GM19372 (cell line): Measurements from ENCODE around the gene SYNGR4.

Experiments used
- ATAC-seq: cut with Tn5 transposase; IDR thresholded peaks from one replicate; pipeline ENCODE4 v1.9.1; 2021; ENCODE audit warnings: mild to moderate bottlenecking, low read depth, moderate library complexity; ENCODE audit not compliant: unreplicated experiment

The SYNGR4 gene

DNA sequence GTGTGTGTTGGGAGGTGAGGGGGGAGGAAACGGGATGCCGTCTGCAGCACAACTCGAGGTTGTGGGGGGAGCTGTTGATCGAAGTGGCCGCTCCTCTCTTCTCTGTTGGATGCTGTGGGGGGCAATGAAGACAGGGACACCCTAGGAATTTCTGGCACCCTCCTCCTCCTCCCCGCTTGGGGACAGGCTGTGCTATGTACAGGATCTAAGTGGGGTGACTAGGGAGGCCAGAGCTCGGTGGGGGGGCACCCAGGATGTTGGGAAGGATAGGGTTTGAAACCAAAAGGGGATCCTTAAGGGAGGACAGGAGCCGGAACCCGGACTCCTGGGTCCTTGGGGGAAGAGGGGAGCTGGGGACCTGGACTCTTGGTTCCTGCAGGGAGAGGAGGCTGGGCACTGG, 31.3 kb downstream of the SYNGR4 start:
- ATAC-seq: no peak

DNA sequence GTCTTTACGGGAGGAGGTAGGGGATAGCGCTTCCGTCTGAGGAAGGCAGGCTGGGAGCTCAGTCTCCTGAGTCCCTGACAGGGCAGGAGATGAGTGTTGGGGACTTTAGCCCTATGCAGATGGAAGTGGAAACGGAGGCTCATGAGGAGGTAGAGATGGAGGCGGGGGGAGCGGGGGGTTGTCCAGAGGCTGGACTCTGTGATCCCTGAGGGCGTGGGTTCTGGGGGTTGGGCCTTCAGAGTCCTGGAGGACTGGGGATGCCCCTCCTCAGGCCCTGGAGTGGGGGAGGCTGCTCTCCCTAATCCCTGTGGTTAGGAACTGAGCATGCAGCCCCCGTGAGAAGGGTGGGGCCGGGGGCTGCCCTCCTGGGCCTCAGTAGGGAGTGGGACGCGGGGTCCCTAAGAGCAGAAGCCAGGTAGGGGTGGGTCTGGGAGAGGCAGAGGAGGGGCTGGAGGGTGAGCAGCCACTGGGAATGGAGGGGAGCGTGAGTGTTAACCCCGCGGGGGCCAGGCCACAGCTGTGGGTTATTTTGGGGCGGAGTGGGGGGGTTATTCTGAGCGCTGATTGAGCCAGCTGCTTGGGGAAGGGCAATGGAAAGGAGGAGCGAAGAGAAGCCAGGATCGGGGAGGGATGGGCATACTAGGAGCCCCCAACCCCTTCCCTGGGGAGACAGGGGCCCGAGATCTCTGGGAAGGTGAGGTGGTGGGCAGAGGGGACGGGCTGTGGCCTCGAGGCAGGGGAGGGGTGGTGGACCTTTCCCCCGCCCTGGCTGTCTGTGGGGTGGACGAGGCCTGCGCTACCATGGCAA, 32.1 kb downstream of the SYNGR4 start:
- ATAC-seq: no peak

DNA sequence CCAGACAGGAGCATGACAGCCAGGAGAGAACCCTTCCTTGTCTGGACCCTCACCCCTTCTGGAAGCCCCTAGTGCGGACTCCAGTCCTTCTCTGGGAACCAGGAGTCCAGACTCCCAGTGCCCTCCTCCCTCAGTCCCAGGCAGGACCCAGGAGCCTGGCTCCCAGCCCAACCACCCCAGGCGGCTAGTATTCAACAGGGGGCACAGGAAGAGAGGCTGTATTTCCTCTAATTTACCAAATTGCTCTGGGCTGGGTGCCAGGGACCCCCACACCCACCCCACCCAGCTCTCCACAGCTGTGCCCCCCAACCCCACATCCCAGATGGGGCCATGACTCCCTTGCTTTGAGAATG, 32.6 kb downstream of the SYNGR4 start:
- no peak for ATAC-seq

DNA sequence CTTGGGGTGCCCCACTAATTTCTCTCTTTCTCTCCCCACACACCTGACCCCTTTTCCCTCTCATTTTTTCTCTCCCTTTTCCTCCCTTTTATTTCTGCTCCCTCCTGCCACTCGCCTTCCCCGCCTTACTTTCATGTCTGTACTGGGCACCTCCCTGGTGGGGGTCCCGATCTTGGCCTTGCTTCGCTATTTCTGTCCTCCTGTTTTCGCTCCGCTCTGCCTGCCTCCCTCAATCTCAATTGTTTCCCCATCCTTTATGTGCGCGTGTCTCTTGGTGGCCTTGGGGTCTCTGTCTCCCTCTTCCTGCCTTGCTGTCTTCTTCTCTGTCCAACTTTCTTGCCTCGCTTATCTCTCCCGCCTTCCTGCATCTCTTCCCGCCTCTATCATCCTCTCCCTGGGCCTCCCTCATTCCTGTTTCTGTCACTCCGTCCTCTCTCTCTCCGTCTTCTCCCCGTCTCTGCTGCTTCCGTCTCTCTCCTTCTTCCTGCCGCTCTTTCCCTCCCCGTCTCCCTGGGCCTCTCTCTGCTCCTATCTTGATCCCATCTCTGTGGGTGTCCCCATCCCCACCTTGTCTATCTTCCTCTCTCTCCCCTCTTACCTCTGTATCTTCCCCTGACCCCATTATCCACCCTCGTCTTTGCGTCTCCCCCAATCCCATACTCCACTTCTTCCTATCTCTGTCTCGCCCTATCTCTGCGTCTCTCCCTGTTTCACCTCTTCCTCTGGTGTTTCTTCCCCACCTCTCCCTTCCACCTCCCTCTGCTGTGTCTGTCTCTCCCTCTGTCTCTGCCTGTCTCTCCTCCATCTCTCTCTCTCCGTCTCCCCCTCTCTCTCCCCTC, 33.3 kb downstream of the SYNGR4 start:
- ATAC-seq: no peak

DNA sequence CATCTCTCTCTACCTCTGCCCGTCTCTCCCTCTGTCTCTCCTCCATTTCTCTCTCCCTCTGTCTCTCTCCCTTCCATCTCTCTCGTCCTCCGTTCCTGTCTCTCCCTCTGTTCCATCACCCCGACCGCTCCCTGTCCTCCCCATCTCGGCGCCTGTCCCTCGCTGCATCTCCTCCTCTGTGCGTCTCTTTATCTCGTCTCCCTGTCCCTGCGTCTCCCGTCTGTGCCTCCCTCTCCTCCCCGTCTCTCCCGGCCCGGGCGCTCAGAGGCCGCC, 33.9 kb downstream of the SYNGR4 start:
- ATAC-seq: no peak

DNA sequence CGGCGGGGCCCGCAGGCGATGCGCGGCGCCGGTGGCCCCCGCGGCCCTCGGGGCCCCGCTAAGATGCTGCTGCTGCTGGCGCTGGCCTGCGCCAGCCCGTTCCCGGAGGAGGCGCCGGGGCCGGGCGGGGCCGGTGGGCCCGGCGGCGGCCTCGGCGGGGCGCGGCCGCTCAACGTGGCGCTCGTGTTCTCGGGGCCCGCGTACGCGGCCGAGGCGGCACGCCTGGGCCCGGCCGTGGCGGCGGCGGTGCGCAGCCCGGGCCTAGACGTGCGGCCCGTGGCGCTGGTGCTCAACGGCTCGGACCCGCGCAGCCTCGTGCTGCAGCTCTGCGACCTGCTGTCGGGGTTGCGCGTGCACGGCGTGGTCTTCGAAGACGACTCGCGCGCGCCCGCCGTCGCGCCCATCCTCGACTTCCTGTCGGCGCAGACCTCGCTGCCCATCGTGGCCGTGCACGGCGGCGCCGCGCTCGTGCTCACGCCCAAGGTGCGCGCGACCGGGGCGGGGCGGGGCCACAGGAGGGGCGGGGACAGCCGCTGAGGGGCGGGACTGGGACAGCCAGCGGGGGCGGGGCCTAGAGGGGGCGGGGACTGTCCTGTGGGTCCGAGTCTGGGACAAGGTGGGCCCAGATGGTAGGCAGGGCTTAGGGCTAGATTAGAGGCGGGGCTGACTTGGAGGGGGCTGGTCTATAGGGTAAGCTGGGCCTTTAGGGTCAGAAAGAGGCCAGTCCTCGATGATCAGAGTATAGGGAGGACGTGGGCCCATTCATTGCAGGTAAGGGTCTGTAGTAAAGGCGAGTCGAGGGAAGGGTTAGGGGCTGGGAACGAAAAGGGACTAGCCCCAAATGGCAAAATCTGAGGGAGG, 34.4 kb downstream of the SYNGR4 start:
- ATAC-seq: no peak

DNA sequence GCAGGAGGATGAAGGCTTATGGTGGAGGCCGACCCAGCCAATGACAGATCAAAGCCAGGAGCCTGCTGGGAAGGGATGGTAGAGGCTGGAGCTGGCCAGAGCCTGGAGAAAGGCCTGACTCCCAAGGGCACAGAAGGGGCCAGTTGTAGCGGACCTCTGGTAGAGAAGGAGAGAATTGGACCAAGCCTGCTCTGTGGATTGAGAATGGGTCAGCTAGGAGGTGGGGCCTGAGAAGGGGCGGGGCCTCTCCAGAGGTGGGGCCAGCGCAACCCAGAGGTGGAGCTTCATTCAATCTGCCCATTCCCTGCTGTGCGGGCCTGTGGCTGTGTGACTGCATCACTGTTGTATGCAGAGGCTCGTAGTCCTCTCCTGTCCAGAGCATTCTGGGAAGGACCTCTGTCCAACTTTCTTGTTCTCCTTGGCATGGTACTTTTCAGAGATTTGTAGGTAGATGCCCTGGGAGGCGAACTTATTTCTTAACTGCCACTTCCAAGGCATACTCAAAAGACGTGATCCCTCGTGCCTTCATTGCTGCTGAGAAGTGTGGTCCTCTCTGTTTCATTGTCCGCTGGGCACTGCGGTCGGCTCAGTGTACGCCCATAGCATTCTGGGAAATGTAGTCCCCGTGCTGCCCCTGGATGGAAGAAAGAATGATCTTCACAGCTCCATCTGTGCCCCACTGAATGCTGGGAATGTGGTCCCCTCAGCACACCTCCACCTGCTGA, 36.0 kb downstream of the SYNGR4 start:
- ATAC-seq: no peak

DNA sequence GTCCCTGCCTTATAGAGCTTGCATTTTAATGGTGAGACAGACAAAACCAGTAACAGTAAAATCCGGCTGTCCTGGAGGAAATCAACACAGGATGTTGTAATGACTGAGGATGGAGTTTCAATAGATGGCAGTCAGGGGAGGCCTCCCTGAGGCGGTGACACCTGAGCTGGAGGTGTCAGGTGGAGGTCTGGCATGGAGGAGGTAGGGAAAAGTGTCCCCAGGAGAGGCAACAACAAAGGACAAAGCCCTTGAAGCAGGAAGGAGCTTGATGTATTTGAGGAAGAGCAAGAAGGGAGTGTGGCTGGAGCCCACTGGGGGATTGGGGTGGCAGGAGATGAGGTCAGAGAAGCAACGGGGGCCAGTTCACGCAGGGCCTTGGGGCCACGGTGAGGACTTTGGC, 37.1 kb downstream of the SYNGR4 start:
- no peak for ATAC-seq

DNA sequence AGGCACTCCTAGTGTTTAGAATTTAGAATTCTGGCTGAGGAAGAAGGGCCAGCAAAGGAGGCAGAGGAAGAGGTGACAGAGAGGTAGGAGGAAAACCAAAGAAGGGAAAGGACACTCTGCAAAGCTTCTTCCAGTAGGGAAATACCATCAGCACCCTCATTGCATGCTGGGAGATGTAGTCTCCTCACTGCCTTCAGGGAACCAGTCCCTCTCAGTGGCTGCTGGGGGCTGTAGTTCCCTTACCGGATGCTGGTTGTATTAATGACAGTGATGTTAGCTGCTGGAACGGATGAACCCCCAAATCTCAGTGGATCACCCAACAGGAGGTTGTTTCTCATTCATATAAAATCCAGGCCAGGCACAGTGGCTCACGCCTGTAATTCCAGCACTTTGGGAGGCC, 39.4 kb downstream of the SYNGR4 start:
- ATAC-seq: no peak

DNA sequence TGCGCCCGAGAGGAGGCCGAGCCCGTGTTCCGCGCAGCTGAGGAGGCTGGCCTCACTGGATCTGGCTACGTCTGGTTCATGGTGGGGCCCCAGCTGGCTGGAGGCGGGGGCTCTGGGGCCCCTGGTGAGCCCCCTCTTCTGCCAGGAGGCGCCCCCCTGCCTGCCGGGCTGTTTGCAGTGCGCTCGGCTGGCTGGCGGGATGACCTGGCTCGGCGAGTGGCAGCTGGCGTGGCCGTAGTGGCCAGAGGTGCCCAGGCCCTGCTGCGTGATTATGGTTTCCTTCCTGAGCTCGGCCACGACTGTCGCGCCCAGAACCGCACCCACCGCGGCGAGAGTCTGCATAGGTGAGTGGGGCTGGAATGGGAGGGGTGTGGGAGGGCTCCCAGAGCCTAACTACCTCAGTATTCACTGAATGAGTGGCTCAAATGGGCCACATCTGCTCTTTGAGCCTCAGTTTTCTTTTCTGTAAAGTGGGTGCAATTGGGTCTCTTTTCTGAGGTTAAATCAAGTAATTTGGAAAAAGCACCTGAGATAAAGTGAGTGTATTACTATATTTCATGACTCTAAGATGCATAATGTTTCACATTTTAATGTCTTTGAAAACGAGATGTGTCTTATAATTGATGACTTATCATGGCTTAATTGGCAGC, 41.0 kb downstream of the SYNGR4 start:
- no peak for ATAC-seq

DNA sequence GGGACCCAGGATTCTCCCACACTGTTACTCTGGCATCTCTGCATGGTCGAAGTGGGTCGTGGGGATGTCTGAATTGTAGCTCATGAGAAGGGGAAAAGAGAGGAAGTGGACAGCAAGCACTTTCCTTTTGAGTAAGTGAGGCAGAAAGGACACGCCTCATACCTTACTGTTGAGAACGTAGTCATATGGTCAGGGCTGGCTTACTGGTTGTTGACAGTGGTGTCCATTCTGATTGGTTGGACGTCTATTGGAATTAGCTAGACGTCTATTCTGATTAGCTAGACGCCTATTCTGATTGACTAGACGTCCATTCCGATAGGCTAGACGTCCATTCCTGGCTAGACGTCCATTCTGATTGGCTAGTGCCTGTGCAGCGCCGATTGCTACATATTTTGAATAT, 41.7 kb downstream of the SYNGR4 start:
- no peak for ATAC-seq

DNA sequence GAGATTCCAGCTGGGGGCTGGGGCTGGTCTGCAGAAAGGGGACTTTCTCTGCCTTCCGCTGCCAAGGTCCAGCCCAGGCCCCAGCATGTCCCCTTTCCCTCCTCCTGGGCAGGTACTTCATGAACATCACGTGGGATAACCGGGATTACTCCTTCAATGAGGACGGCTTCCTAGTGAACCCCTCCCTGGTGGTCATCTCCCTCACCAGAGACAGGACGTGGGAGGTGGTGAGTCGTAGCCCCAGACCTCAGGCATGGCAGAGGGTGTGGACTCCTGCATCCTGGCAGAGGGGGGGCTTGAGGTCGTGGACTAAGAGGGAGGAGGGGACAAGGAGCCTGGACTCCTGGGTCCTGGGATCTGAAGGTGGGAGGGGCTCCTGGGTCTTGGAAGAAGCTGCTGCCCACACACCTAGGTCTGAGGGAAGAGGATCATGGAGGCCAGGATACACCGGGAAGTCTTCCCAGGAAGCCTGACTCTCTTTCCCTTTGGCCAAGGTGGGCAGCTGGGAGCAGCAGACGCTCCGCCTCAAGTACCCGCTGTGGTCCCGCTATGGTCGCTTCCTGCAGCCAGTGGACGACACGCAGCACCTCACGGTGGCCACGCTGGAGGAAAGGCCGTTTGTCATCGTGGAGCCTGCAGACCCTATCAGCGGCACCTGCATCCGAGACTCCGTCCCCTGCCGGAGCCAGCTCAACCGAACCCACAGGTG, 49.9 kb downstream of the SYNGR4 start:
- ATAC-seq: no peak

DNA sequence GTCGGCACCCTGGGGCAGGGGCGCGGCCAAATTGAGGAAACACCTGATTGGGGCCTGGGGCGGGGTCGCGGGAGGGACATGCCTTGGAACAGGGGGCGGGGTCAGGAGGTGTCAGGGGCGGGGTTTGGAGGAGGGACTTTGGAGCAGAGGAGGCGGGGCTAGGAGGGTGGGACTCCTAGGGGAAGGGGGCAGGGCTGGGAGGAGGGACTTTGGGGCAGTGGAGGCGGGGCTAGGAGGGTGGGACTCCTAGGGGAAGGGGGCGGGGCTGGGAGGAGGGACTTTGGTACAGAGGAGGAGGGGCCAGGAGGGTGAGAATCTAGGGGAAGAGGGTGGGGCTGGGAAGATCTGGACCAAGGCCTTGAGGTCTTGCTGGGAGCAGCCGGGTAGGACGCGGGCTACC, 51.2 kb downstream of the SYNGR4 start:
- no peak for ATAC-seq

DNA sequence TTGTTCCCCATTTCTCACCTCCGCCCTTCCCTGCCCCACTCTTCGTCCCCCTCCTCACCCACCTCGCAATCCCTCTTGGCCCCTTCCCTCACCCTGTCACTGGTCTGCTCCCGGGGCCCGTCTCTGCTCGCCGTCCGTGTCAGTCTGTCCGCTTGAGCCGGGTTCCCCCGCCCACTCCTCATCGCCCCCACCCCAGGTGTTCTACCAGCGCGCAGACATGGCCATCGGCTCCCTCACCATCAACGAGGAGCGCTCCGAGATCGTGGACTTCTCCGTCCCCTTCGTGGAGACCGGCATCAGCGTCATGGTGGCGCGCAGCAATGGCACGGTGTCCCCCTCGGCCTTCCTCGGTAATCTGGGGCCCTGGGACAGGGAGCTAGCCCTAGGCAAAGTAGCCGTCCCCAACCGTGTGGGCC, 51.6 kb downstream of the SYNGR4 start:
- ATAC-seq: no peak

DNA sequence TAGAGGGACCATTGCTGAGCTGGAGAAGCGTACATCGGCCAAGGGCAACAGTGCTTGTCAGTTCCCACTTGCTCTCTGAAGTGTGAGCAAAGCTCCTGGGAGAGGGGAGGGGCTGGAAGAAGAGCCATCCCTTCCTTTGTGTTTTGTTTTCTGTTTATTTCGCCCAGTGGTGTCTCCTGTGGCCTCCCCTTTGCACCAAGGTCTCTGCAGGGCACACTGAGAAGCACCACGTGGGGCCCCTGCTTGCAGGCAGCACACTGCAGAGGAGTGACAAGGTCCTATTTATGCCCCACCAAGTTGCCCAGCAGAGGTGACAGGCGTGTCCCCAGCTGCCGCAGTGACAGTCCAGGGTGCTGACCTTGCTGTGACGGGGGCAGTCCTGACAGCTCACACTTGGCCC, 53.3 kb downstream of the SYNGR4 start:
- ATAC-seq: no peak

DNA sequence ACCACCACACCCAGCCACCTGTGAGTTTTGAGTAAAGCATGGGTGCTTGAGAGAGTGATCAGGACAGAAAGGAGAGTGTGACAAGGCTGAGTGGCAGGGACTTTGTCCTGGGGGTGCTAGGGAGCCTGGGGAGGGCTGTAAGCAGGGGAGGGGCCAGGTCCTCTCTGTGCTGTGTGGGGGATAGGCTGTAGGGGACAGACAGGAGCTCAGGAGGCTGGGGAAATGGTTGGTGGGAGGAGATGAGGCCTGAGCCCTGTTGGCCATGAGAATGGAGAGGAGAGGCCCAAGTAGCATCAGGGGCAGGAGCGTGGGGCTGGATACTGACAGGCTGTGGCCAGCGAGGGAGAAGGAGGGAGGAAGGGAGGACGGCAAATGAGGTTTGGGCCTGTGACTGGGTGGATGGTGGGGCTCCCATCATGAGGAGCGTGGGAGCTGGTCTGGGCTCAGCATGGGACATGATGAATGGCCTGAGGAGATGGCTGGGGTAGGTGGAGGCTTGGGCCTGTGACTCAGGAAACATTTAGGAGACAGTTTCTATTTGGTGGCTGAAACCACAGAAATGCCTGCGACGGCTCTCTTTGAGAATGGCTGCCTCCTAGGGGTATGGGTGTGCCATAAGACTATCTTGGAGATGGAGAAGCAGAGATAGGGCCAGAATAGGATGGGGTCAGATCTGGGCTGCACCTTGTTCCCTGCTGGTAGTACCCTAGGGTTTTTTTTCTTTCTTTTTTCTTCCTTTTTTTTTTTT, 54.3 kb downstream of the SYNGR4 start:
- no peak for ATAC-seq

DNA sequence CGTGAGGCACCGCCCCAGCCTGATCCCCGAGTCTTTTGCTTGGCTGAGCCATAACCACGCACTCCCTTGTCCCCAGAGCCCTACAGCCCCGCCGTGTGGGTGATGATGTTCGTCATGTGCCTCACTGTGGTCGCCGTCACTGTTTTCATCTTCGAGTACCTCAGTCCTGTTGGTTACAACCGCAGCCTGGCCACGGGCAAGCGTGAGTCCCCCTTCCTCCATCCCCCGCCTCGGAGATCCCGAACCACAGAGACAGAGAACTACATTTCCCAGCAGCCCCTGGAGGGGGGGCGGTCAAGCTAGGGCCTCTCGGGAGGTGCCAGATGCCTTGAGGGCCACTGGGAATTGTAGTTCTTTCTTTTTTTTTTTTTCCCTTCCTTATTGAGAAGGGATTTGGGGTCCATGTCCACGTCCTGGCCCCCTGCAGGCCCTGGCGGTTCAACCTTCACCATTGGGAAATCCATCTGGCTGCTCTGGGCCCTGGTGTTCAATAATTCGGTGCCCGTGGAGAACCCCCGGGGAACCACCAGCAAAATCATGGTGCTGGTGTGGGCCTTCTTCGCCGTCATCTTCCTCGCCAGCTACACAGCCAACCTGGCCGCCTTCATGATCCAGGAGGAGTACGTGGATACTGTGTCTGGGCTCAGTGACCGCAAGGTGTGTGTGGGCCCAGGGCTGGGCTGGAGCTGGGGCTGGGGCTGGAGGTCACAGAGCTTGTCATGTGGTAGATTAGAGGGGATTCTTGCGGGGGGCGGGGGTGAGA, 55.2 kb downstream of the SYNGR4 start:
- no peak for ATAC-seq

DNA sequence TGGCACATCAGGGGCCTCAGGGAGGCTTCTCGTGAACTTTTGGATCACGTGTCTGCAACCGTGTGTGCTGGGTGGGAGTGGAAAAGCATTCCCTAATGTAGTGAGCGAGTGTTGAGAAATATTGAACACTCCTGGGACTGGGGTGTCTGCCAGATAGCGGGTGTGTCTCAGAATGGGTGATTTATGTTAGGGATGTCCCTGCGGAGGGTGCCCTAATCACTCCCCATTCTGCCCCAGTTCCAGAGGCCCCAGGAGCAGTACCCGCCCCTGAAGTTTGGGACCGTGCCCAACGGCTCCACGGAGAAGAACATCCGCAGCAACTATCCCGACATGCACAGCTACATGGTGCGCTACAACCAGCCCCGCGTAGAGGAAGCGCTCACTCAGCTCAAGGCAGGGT, 57.4 kb downstream of the SYNGR4 start:
- no peak for ATAC-seq
